CD4-positive, CD25-positive, alpha-beta regulatory T cell (primary cell): Measurements from ENCODE around the gene OR7G1. TPM values are rescaled to one million over a fixed set of nuclear protein-coding genes. Genes with fewer than 3 reads are reported as not detected.

ENCODE experiments used
- ATAC-seq, 2 donors: fragments of 150-1000 bp; cut with Tn5 transposase; one replicate each; pipeline ENCODE4 v1.10.0; 2021; ENCODE audit warnings: low read depth in 2 of 2, moderate number of reproducible peaks in 2 of 2, moderate library complexity in 1 of 2
- DNase-seq, 3 donors: peaks; one replicate each; pipeline versions ENCODE4 v3.0.0 to v3.0.0-alpha.2; 2012 to 2022; ENCODE audit warnings: mixed read lengths in 1 of 3
- H3K27ac ChIP-seq: one replicate; pipeline ENCODE4 v1.7.0; 2013; ENCODE audit warnings: mild to moderate bottlenecking, low read length; ENCODE audit not compliant: insufficient read depth, poor library complexity, severe bottlenecking
- H3K27me3 ChIP-seq: one replicate; pipeline ENCODE4 v1.7.0; 2013; ENCODE audit warnings: low read length; ENCODE audit not compliant: control insufficient read depth, insufficient read depth
- H3K36me3 ChIP-seq: one replicate; pipeline ENCODE4 v1.7.0; 2013; ENCODE audit warnings: mild to moderate bottlenecking, low read length, moderate library complexity; ENCODE audit not compliant: control insufficient read depth, insufficient read depth
- H3K4me1 ChIP-seq: 2 replicates; pipeline ENCODE4 v1.7.0; 2013; ENCODE audit warnings: mild to moderate bottlenecking, low read length; ENCODE audit not compliant: insufficient read depth, control insufficient read depth, poor library complexity, severe bottlenecking
- H3K4me3 ChIP-seq: one replicate; pipeline ENCODE4 v1.7.0; 2013; ENCODE audit warnings: low read depth, mild to moderate bottlenecking, low read length, moderate library complexity
- H3K9me3 ChIP-seq, 2 experiments: 1 replicate in 1 of 2; 2 replicates in 1 of 2; pipeline ENCODE4 v1.7.0; 2013; ENCODE audit warnings: low read length in 2 of 2, mild to moderate bottlenecking in 1 of 2, moderate library complexity in 1 of 2; ENCODE audit not compliant: control insufficient read depth in 2 of 2
- H3K27ac Mint-ChIP-seq, 3 donors: one replicate each; pipeline ENCODE4 v1.8.0; 2020 to 2022; ENCODE audit warnings: mild to moderate bottlenecking in 3 of 3, mixed read lengths in 3 of 3, moderate library complexity in 2 of 3
- H3K27me3 Mint-ChIP-seq: one replicate; pipeline ENCODE4 v1.8.0; 2022; ENCODE audit warnings: mild to moderate bottlenecking, mixed read lengths
- H3K36me3 Mint-ChIP-seq: one replicate; pipeline ENCODE4 v1.8.0; 2020; ENCODE audit warnings: mixed read lengths
- H3K4me1 Mint-ChIP-seq, 4 donors: one replicate each; pipeline ENCODE4 v1.8.0; 2020 to 2022; ENCODE audit warnings: mixed read lengths in 4 of 4, mild to moderate bottlenecking in 1 of 4
- H3K4me3 Mint-ChIP-seq, 4 donors: one replicate each; pipeline ENCODE4 v1.8.0; 2020 to 2022; ENCODE audit warnings: mild to moderate bottlenecking in 4 of 4, mixed read lengths in 4 of 4, moderate library complexity in 3 of 4
- H3K9me3 Mint-ChIP-seq, 7 donors: one replicate each; pipeline ENCODE4 v1.8.0; 2020 to 2022; ENCODE audit warnings: mixed read lengths in 7 of 7, mild to moderate bottlenecking in 3 of 7, moderate library complexity in 2 of 7
- polyA plus RNA-seq, 4 donors: library from polyadenylated mRNA; unstranded; fragments of 300-500 nt; fragmentation: Illumina TruSeq; gene quantifications; one replicate each; pipeline ENCODE4 v1.2.3, GENCODE V29; 2021
- total RNA-seq: library from RNA; stranded (reverse); gene quantifications from one replicate; pipeline ENCODE4 v1.2.3, GENCODE V29; 2022

Gene OR7G1, protein sequence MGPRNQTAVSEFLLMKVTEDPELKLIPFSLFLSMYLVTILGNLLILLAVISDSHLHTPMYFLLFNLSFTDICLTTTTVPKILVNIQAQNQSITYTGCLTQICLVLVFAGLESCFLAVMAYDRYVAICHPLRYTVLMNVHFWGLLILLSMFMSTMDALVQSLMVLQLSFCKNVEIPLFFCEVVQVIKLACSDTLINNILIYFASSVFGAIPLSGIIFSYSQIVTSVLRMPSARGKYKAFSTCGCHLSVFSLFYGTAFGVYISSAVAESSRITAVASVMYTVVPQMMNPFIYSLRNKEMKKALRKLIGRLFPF
- not detected for total RNA-seq
- polyA plus RNA-seq, result not detected

DNA sequence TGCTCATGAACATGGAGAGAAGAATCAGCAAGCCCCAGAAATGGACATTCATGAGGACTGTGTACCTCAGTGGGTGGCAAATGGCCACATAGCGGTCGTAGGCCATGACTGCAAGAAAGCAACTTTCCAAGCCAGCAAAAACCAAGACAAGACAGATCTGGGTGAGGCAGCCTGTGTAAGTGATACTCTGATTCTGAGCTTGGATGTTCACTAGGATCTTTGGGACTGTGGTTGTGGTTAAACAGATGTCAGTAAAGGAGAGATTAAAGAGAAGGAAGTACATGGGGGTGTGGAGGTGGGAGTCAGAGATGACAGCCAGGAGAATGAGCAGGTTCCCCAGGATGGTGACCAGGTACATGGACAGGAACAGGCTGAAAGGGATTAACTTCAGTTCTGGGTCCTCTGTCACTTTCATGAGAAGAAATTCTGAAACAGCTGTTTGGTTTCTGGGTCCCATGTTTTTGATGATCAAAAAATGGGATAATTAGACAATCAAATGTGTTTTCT, at the start of gene OR7G1:
Gene OR7G1 (minus strand): TSS at position 457 of the 507 bp plus-strand sequence. CDS start 0 bp downstream, at position 457.
- Histone ChIP-seq H3K9me3 (no peaks in the 10 kb centered on the region), H3K4me3 (no peak within 1 kb of the TSS), H3K27me3 (no peaks in the 10 kb centered on the region), H3K4me1 (no peaks in the 10 kb centered on the region), H3K27ac (no peak within 1 kb of the TSS), H3K36me3 (no peaks in the 10 kb centered on the region)
- H3K4me3 Mint-ChIP-seq, result no peak within 1 kb of the TSS
- no peaks in the 10 kb centered on the region for H3K4me1 Mint-ChIP-seq
- ATAC-seq, result no peak
- H3K27me3 Mint-ChIP-seq, result peaks cover 19% of the 10 kb centered on the region
- H3K36me3 Mint-ChIP-seq, result no peaks in the 10 kb centered on the region
- no peak for DNase-seq
- H3K27ac Mint-ChIP-seq, result no peak within 1 kb of the TSS
- H3K9me3 Mint-ChIP-seq, result peaks cover 0 to 2% (median 0%) of the 10 kb centered on the region in 7 donors

DNA sequence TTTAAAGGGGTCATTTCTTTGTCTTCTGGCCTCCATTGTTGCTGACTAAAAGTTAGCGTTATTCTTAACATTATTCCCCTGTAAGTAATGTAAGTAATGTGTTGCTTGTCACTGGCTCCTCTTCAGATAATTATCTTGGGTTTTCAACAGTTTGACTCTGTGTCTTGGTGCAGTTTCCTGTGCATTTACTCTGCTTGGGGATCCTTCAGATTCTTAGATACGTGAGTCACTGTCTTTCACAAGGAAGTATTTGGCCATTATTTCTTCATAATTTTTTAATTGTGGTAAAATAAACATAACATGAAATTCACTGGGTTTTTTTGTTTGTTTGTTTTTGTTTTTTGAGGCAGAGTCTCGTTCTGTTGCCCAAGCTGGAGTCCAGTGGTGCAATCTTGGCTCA, 49.7 kb upstream of the OR7G1 start:
- no peak overlapping the region for H3K27ac Mint-ChIP-seq
- H3K9me3 Mint-ChIP-seq, result peaks cover 0 to 25% (median 9%) of the 10 kb centered on the region in 7 donors
- ATAC-seq (no peak), DNase-seq (no peak)
- Histone ChIP-seq H3K4me3 (no peak overlapping the region), H3K9me3 (peaks cover 21 to 38% of the 10 kb centered on the region in 2 experiments), H3K36me3 (peaks cover 48% of the 10 kb centered on the region), H3K27ac (no peak overlapping the region), H3K4me1 (no peaks in the 10 kb centered on the region), H3K27me3 (no peaks in the 10 kb centered on the region)
- H3K4me3 Mint-ChIP-seq, result no peak overlapping the region
- H3K36me3 Mint-ChIP-seq, result peaks cover 71% of the 10 kb centered on the region
- H3K27me3 Mint-ChIP-seq, result no peaks in the 10 kb centered on the region
- peaks cover 0 to 4% (median 0%) of the 10 kb centered on the region in 4 donors for H3K4me1 Mint-ChIP-seq

DNA sequence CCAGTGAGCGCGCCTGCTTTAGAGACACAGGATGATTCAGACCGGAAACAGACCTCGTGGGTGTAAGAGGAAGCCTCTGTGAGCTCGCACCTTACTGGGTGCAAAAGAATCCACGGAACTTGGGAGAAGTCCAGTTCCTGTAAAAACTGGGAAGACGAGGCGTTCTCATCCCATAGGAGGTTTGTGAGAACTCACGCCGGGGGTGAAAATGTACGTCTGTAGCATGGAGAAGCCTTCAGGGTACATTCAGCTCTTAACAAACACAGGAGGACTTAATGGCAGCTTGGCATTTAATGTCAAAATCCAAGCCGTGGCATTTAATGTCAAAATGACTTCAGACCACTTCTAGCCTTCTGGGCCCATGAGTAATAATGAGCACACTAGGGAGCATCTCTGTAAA, 45.9 kb upstream of the OR7G1 start:
- H3K9me3 Mint-ChIP-seq, result peaks cover 0 to 40% (median 17%) of the 10 kb centered on the region in 7 donors
- H3K36me3 Mint-ChIP-seq, result peaks cover 84% of the 10 kb centered on the region

DNA sequence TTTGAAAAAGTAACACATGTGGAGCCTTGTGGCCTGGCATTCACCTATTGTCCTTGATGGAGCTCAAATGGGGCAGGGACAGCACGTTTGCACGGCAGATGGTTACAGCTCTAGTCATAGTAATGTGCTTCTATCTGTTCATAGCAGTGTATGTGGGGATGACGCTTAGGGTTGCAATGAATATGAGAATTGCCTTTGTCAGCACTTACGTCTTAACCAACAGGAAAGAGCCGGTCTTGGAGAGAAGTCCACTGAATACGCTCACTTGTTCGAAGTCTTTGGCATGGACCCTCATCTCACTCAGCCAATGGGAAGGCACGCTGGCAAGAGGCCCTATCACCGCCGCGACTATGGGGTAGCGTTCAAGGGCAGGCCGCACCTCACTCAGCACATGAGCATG, 44.3 kb upstream of the OR7G1 start:
- Mint-ChIP-seq H3K9me3 (peaks cover 0 to 46% (median 26%) of the 10 kb centered on the region in 7 donors), H3K4me1 (peaks cover 0 to 11% (median 7%) of the 10 kb centered on the region in 4 donors), H3K27ac (no peak overlapping the region), H3K4me3 (no peak overlapping the region), H3K36me3 (peaks cover 88% of the 10 kb centered on the region), H3K27me3 (no peaks in the 10 kb centered on the region)
- ATAC-seq (no peak), DNase-seq (no peak)
- Histone ChIP-seq H3K4me1 (no peaks in the 10 kb centered on the region), H3K4me3 (no peak overlapping the region), H3K36me3 (peaks cover 93% of the 10 kb centered on the region), H3K9me3 (peaks cover 49 to 80% of the 10 kb centered on the region in 2 experiments), H3K27ac (no peak overlapping the region), H3K27me3 (no peaks in the 10 kb centered on the region)

More for the DNA sequence above, 45.9 kb upstream of the OR7G1 start:
- Histone ChIP-seq H3K27ac (no peak overlapping the region), H3K4me1 (no peaks in the 10 kb centered on the region), H3K9me3 (peaks cover 37 to 72% of the 10 kb centered on the region in 2 experiments), H3K36me3 (peaks cover 80% of the 10 kb centered on the region), H3K27me3 (no peaks in the 10 kb centered on the region), H3K4me3 (no peak overlapping the region)
- no peak for DNase-seq
- H3K4me1 Mint-ChIP-seq, result peaks cover 0 to 4% (median 0%) of the 10 kb centered on the region in 4 donors
- ATAC-seq, result no peak
- no peak overlapping the region for H3K4me3 Mint-ChIP-seq
- no peak overlapping the region for H3K27ac Mint-ChIP-seq
- no peaks in the 10 kb centered on the region for H3K27me3 Mint-ChIP-seq

DNA sequence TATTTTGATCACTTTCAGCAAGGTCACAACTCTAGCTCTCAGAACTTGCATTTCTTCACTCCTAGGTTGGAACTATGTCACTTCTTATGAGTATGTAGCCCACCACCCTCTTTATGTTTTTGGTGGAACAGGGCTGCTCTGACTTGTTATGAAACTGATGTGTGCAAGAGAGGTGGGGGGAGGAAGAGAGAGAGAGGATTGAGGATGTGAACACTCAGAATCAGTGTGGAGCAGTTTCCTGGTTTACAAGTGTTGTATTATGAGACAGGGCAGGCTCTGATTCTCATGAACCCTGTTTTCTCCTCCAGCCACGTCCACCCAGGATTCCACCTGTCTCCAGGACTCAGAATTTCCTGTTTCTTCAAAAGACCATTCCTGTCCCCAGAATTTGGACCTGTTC, 40.7 kb upstream of the OR7G1 start:
- Mint-ChIP-seq H3K36me3 (peaks cover 85% of the 10 kb centered on the region), H3K4me3 (peak overlapping the region in 1 of 4 donors; percentile 35), H3K27ac (no peak overlapping the region), H3K27me3 (no peaks in the 10 kb centered on the region), H3K4me1 (peaks cover 5 to 36% (median 12%) of the 10 kb centered on the region in 4 donors), H3K9me3 (peaks cover 1 to 56% (median 24%) of the 10 kb centered on the region in 7 donors)
- ATAC-seq (no peak), DNase-seq (no peak)
- no peaks in the 10 kb centered on the region for H3K27me3 ChIP-seq
- no peaks in the 10 kb centered on the region for H3K4me1 ChIP-seq
- no peak overlapping the region for H3K27ac ChIP-seq
- peaks cover 93% of the 10 kb centered on the region for H3K36me3 ChIP-seq
- H3K9me3 ChIP-seq, result peaks cover 54 to 80% of the 10 kb centered on the region in 2 experiments
- no peak overlapping the region for H3K4me3 ChIP-seq

DNA sequence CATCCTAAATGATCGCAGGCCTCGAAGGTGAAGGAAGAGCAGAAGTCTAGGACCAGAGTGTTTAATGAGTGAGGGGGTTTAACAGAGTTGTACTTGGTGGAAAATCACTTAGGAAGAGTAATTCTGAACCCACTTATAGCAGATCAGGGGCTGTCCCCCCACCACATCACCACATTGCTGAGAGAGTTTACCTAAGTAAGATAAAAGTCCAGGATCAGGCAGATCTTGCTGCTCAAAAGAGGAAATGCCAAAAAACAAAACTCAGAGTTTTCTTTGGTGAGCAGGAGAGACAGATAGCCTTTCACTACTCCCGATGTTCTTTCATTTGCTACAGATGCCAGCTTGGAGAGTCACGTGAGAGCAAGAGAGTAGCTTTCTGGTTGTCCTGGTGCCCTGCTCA, 40.0 kb upstream of the OR7G1 start:
- Histone ChIP-seq H3K4me3 (no peak overlapping the region), H3K27me3 (no peaks in the 10 kb centered on the region), H3K27ac (no peak overlapping the region), H3K4me1 (no peaks in the 10 kb centered on the region), H3K9me3 (peaks cover 52 to 80% of the 10 kb centered on the region in 2 experiments), H3K36me3 (peaks cover 92% of the 10 kb centered on the region)
- Mint-ChIP-seq H3K4me1 (peaks cover 10 to 43% (median 17%) of the 10 kb centered on the region in 4 donors), H3K9me3 (peaks cover 6 to 56% (median 26%) of the 10 kb centered on the region in 7 donors), H3K4me3 (peak overlapping the region in 1 of 4 donors; percentile 31), H3K27me3 (no peaks in the 10 kb centered on the region), H3K36me3 (peaks cover 84% of the 10 kb centered on the region), H3K27ac (peak overlapping the region in 1 of 3 donors; percentile 43)
- DNase-seq (no peak), ATAC-seq (no peak)

DNA sequence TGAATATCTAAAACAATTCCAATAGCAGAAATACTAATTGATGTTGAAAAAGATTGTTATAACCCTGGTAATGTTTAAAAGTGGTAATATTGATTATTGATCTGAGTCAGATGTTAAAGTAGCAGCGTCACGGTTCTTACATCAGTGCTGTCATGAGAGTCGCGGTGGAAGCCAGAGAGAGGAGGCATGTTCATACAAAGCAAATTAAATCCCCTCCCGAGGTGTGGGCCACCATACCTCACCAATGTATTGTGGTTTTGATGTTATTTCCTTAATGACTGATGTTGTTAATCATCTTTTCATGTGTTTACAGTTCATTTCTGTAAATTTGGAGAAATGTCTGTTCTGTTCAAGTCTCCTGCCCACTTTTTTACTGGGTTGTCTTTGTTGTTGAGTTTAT, 35.8 kb upstream of the OR7G1 start:
- Mint-ChIP-seq H3K36me3 (peaks cover 81% of the 10 kb centered on the region), H3K4me1 (peaks cover 18 to 78% (median 36%) of the 10 kb centered on the region in 4 donors), H3K4me3 (peak overlapping the region in 2 of 4 donors; percentile 10 to 19), H3K9me3 (peaks cover 4 to 50% (median 24%) of the 10 kb centered on the region in 7 donors), H3K27ac (no peak overlapping the region), H3K27me3 (no peaks in the 10 kb centered on the region)
- H3K4me1 ChIP-seq, result no peaks in the 10 kb centered on the region
- DNase-seq (no peak), ATAC-seq (no peak)
- H3K27me3 ChIP-seq, result no peaks in the 10 kb centered on the region
- no peak overlapping the region for H3K4me3 ChIP-seq
- peaks cover 41 to 60% of the 10 kb centered on the region in 2 experiments for H3K9me3 ChIP-seq
- no peak overlapping the region for H3K27ac ChIP-seq
- H3K36me3 ChIP-seq, result peaks cover 74% of the 10 kb centered on the region
